T follicular helper cell (primary cell): ENCODE results near the gene SWAP70.
"Not testable (repeated sequence)": the region's sequence is repeated elsewhere in the genome, so short reads cannot be mapped to it uniquely, and the experiment has no call there.

ENCODE experiments used
- DNase-seq: peaks from one replicate; pipeline ENCODE4 v3.0.0-alpha.2; 2020; ENCODE audit warnings: low read depth

SWAP70 gene

DNA sequence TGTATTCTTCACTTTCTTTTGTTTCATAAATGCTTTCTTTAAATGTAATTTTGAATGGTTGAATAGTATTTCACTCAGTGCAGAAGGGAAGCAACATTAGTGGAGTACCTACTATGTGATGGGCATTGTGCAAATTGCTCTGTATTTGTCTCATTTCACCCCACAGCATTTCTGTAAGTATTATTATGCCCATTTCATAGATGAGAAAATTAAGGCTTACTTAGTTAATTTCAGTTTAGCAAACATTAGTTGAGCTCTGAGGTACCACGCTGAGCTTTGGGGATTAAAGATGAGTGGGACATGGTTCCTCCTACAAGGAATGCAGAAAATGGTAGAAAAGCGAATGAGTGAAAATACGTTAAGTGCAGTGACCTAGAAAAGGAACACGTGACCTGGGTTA is 58.1 kb downstream of the SWAP70 start:
- DNase-seq, result no peak

DNA sequence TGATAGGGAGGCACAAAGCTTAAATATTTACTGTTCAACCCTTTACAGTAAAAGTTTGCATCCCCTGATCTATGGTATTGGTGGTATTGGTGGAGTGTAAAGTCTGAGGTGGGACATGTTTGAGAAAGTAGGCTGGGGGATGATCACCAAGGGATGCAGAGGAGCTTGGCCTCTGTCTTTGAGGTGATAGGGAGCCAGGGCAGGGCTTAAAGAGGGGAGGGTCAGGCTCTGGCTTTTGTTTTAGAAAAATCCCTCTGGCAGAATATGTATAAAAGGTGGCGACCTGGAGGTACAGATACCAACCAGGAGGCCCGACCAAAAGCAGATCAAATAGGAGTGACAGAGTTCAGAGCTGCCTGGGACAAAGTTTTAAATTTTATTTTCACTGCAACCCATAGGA is 59.0 kb downstream of the SWAP70 start:
- no peak for DNase-seq

DNA sequence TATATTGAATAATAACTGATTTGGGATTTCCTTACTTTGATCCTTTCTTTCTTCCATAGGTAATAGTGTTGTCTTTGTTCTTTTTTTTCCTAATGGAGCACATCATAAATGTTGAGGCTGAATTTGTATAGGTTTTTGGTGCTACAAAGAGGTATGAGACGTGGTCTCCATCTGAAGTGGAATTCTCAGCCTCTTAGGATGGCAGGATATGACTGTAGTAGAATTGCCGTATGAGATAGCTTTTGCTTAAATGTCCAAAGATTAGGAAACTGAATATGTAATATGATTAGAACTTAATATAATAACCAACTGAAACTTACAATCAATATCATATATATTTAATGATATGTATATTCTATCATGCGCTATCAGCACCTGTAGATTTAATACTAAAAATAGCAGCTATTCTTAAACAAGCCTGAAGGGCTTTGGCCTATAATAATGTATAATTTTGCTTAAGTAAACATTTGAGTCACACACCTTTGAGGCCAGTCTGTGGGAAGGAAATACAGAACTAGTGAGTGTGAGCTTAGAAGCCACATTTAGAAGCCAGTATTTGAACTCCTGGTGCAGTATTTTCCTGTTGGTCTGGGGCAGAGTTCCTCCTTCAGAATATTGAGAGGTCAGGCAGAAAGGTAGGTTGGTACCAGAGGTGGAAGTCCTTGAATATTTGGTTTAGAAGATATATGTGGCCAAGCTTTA is 62.6 kb downstream of the SWAP70 start:
- DNase-seq, result no peak

- DNase-seq, result no peak
Observed at GRCh38 chr11:9728058-9728457, 64.2 kb downstream of the SWAP70 start.

DNA sequence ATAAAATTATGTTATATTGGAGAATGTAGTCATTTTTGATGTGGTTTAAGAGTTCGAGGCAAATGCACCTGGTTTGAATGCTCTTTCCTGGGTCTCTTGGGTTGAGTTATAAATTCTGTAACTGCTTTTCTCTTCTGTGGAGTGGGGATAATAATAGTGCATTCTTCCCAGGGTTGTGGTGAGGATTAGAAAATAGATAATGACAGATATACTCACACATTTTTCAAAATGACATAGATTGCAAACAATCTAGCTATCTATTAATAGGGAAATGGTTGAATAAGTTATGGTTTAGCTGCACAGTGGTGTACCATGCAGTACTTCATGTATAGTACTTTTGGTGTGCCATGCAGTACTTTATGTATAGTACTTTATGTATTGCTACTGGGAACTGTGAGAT is 67.4 kb downstream of the SWAP70 start:
- no peak for DNase-seq

GRCh38 chr11:9732453-9732852 is 68.6 kb downstream of the SWAP70 start:
- no peak for DNase-seq

DNA sequence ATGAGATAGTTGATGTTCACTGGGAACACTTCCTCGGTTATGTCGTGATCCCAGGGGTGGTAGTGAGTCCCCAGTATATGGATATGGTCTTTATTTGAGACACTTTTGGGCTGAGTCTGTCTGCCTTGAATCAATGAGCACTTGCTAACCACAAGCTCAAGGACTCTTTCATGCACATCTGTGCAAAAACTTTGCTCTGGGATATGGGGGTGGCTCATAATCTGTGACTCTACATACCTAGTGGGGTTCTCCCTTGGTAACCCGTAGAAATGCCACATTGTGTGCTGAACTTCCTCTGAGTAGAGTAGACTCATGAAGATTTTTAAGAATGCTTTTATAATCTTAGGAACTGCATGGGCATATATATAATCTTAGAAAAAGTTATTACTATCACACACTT is 69.3 kb downstream of the SWAP70 start:
- no peak for DNase-seq

- no peak for DNase-seq
Observed at GRCh38 chr11:9735236-9735635, 71.4 kb downstream of the SWAP70 start.

DNA sequence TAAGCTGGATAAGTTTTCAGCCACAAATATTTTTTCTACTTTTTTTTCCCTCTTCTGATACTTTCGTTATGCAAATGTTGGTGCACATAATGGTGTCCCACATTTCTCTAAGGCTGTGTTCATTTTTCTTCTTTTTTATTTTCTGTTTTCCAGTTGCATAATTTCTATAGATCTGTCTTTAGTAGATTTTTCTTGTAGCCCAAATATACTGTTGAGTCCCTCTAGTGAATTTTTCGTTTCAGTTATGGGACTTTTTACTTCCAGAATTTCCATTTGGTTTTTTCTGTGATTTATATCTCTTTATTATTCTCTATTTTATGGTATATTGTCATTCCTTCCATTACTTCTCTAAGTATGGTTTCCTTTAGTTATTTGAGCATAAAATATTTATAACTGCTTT is 72.0 kb downstream of the SWAP70 start:
- no peak for DNase-seq

GRCh38 chr11:9736365-9736764 is 72.5 kb downstream of the SWAP70 start:
- DNase-seq, result no peak

DNA sequence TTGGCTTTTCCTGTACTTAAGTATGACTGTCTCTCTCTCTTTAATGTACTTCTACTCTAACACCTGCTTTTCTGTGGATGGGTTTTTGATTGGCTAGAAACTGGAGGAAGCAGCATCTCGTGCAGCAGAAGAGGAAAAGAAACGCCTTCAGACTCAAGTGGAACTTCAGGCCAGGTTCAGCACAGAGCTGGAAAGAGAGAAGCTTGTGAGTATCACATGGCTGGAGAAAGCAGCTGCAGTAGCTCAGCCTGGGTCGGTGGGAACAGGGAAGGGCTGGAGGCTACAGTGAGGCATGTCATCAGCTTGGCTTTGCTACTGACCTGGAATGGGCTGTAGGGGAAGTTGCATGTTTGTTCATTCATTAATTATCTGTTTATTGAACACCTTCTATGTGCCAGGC is 74.2 kb downstream of the SWAP70 start:
- no peak for DNase-seq

DNA sequence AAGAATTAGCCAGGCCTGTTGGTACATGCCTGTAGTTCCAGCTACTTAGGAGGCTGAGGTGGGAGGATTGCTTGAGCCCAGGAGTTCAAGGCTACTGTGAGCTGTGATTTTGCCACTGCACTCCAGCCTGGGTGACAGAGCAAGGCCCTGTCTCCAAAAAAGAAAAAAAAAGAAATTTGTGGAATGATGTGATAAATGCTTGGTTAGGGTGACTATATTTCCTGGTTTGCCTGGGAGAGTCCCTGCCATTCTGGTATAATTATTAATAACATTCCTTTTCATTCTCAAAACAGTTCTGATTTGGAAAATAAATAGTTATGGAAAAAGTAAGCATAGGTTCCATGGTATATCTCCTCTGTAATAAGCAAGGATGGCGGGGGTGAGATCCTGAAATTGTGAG is 74.8 kb downstream of the SWAP70 start:
- no peak for DNase-seq

GRCh38 chr11:9739123-9739900 is 75.4 kb downstream of the SWAP70 start:
- DNase-seq, result no peak

DNA sequence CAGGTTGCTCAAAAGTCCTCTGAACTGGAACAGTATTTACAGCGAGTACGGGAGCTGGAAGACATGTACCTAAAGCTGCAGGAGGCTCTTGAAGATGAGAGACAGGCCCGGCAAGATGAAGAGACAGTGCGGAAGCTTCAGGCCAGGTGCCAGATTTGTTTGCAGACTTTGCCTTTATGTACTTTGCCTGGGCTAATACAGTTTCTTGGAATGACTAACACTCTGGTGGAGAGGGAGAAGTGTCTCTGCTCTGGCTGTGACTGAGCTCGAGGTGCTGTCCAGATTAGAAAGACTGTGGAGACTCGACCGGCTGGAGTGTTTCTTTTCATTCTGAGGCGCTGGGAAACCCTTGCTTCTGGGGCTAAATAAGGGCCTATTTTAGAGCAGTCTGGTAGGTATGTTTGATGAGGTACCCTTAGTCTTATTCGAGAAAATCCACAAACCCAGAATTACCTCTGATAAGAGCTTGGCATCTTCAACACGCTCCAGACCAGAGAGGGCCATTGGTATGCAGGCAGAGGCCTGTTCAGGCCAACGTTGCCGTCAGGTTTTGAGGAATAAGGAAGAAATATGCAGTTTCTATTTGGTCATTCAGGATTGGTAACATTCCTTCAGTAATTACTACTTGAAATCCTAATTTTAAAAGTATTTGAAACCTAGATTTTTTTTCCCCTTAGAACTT is 76.5 kb downstream of the SWAP70 start:
- no peak for DNase-seq

- DNase-seq, result no peak
Observed at GRCh38 chr11:9741260-9741659, 77.4 kb downstream of the SWAP70 start.

- not testable (repeated sequence) for DNase-seq
Observed at GRCh38 chr11:9743512-9743911, 79.6 kb downstream of the SWAP70 start.

DNA sequence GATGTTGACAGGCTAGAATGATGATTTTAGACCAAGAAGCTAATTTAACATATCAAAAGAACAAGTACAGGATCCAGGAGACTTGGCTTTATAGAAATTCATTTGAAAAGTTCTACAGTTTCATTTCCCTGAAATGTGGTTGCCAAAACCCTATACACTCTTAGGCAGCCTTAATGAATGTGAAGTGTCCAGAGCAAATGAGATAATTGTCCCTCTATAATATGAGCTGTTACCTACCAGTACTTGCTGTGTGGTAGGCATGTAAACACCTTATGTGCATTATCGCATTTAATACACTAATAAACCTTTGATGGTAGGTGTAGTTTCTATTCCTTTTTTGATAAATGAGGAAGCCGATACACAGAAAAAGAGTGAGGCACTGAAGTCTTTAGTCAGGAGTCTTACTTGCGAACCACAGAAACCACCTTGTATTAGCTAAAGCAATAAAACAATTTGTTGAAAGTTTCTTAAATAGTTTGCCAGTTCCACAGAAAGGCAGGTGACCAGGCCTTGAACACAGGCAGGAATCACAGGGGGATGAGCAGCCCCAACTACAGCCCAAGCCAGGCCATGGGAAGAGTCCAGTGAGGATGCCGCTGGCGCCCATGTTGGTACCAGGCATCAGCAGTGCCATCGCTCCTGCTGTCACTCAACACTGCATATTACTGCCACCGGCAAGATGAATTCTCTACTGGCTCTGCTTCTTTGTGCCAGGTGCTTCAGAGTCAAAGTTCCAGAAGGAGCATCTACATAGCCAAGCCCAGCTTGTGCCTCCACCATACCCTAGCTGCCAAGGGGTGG is 81.7 kb downstream of the SWAP70 start:
- no peak for DNase-seq

GRCh38 chr11:9747229-9747628 is 83.4 kb downstream of the SWAP70 start:
- no peak for DNase-seq

GRCh38 chr11:9747828-9748227 is 84.0 kb downstream of the SWAP70 start:
- DNase-seq, result no peak

DNA sequence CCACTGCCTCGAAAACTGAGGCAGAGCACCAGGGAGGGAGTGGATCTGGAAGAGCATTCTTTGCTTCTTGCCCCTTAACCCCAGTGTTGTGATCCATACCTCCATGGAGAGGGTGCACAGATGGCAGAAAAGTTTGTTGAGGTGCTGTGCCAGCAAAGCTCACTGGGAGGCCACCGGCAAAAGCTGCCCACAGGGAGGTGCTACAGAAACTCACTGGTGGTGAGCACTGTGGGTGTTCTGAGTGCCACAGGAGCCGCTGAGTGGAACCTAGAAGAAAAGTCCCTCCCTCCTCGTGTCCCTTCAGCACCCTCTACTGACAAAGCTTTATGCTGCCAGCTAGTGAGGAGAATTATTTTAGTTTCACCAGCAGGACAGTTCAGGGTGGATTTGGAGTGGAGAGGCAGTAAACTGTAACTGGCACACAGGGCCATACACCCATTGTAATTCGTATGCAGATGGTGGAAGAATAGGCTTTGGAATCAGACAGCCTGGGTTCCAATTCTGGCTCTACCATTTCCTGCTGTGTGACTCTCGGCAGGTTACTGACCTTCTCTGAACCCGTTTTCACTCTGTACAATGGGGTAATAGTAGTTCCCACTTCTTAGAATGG is 84.6 kb downstream of the SWAP70 start:
- DNase-seq, result peak; percentile 18

DNA sequence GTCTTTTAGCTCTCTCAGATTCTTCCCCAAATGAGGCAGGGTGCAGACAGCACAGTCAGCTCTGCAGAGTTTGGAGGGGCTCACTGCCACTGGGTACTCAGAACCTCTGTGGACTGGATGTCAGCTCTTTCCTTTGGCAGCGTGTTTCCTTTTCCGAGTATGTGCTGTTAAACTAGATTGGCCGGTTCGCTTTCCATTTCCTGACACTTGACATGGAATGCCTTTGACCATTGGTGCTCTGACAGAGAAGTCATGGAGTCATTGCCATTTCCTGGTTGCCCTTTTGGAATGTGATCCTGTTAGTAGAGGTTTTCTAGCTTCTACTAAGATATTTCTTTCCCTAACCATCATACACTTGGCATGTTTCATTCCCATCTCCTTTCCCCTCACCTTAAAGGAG is 86.7 kb downstream of the SWAP70 start:
- no peak for DNase-seq

DNA sequence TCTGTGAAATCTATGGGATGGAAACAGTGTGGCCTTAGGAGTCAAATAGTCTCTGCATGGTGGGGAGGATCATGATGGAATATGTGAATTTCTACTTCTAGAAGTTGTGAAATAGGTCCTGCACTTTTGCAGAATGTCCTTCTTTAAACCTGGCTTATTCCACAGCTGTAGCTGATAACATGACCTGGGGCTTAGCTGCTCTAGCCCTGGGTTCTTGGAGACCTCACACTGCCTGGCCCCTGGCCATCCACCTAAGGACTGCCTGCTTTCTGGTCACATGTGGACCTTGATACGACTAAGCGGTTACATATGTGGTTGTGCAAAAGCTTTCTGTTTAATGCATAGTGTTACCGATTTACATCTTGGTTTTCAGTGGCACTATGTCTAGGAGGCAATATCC is 88.2 kb downstream of the SWAP70 start:
- DNase-seq, result no peak
